Panc1 (cell line): Measurements from ENCODE around the gene TMEM39A. TPM values are rescaled to one million over a fixed set of nuclear protein-coding genes. Genes with fewer than 3 reads are reported as not detected.

Experiments
- ATAC-seq: fragments of 200-7000 bp; cut with Tn5 transposase; 2 replicates; pipeline ENCODE4 v1.9.1; 2020; ENCODE audit warnings: mild to moderate bottlenecking, moderate library complexity
- BruUV-seq: library from RNA; stranded (reverse); fragments of 400-500 nt; replicated peaks from 2 replicates; lab custom pipeline; 2021; lab: Mats Ljungman, UMichigan
- CTCF ChIA-PET: fragments of 300-600 bp; sonication (Branson Sonifier 250); formaldehyde crosslinking; loops from one replicate; lab custom pipeline; 2022; ENCODE audit warnings: antibody characterized with exemption; lab: Charles Lee
- POLR2A ChIA-PET: fragments of 300-600 bp; sonication (Branson Sonifier 250); formaldehyde crosslinking; loops from one replicate; lab custom pipeline; 2022; ENCODE audit warnings: antibody characterized with exemption; lab: Charles Lee
- DNase-seq: peaks from one replicate; pipeline ENCODE4 v3.0.0-alpha.2; 2010; ENCODE audit warnings: low read depth, low spot score
- H3K27ac ChIP-seq: 2 replicates; pipeline ENCODE4 v1.5.1; 2011; ENCODE audit warnings: mild to moderate bottlenecking, low read length, inconsistent platforms
- H3K27me3 ChIP-seq: fragments of 200-500 bp; sonication (Bioruptor generic); 2 replicates; pipeline ENCODE4 v1.6.0; 2014; ENCODE audit warnings: low read length, inconsistent platforms; ENCODE audit not compliant: control insufficient read depth, insufficient read depth
- H3K36me3 ChIP-seq: fragments of 200-500 bp; sonication (Bioruptor generic); 2 replicates; pipeline ENCODE4 v1.5.1; 2014; ENCODE audit warnings: inconsistent platforms, mild to moderate bottlenecking, low read length, moderate library complexity; ENCODE audit not compliant: control insufficient read depth, insufficient read depth
- H3K4me1 ChIP-seq: 2 replicates; pipeline ENCODE4 v1.5.1; 2011; ENCODE audit warnings: inconsistent platforms, mild to moderate bottlenecking, low read length, moderate library complexity; ENCODE audit not compliant: control insufficient read depth, insufficient read depth
- H3K4me3 ChIP-seq, 2 experiments: 2 replicates each; pipeline ENCODE4 v1.5.1; 2011 to 2012; ENCODE audit warnings: low read depth in 2 of 2, low read length in 2 of 2, mild to moderate bottlenecking in 2 of 2, inconsistent platforms in 1 of 2, moderate library complexity in 1 of 2
- H3K9me3 ChIP-seq: fragments of 200-500 bp; sonication (Bioruptor generic); 2 replicates; pipeline ENCODE4 v1.5.1; 2014; ENCODE audit warnings: low read depth, mild to moderate bottlenecking, inconsistent platforms, low read length, moderate library complexity; ENCODE audit not compliant: control insufficient read depth, insufficient read depth
- POLR2AphosphoS5 ChIP-seq: IDR thresholded peaks from 2 replicates; pipeline ENCODE4 v1.6.1; 2012; ENCODE audit warnings: mild to moderate bottlenecking, low read depth, low read length, moderate library complexity
- SIN3A ChIP-seq: IDR thresholded peaks from 2 replicates; pipeline ENCODE4 v1.6.1; 2012; ENCODE audit warnings: low read depth, mild to moderate bottlenecking, low read length, moderate library complexity, borderline replicate concordance; ENCODE audit not compliant: insufficient read depth
- TCF7L2 ChIP-seq: IDR thresholded peaks from 2 replicates; pipeline ENCODE4 v1.6.1; 2011; ENCODE audit warnings: mild to moderate bottlenecking, low read depth, low read length, inconsistent platforms
- in situ Hi-C: cut with HindIII; loops from 2 replicates; pipeline ENCODE4 v1.10.0; 2016; ENCODE audit warnings: low sequenced_read_pairs, low pct_unique_long_range_greater_than_20kb
- intact Hi-C: fragments of 100-400 bp; cut with micrococcal nuclease; formaldehyde crosslinking; loops from one replicate; pipeline ENCODE4 v1.10.0; 2022; ENCODE audit not compliant: unreplicated experiment
- total RNA-seq: library from RNA; stranded (reverse); gene quantifications from one replicate; pipeline ENCODE4 v1.2.1, GENCODE V29; 2021; ENCODE audit not compliant: unreplicated experiment
- TF ChIP-seq, protein P1 (sequence below): fragments of 450-650 bp; IDR thresholded peaks from 2 replicates; pipeline ENCODE4 v1.5.1; 2017; ENCODE audit warnings: mild to moderate bottlenecking
- TF ChIP-seq, protein P2 (sequence below), 2 experiments: IDR thresholded peaks; 2 replicates each; pipeline ENCODE4 v1.6.1; 2011 to 2012; ENCODE audit warnings: low read depth in 2 of 2, control low read depth in 1 of 2, low read length in 1 of 2, mild to moderate bottlenecking in 1 of 2, moderate library complexity in 1 of 2; ENCODE audit not compliant: insufficient read depth in 1 of 2

Gene TMEM39A
- total RNA-seq, 1 experiment from 2014 or later = 47.8 TPM

DNA sequence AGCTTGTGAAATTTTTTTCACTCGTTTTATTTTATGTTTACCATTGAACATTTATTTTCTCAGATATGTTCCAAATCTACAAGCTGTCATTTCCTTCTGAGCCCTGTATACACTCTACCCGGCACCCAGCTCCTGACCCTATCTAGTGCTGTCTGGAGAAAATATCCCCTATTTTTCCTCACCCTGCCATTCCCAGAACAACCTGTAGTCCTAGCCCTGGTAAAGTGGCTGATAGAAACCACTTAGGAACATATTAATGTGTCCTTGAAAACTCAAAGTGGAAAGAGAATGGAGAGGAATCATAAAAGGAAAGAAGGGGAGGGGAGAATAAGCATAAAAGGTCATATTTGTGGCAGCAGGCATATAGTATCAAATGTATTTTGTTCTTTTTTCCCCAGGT lies 26.7 kb upstream of the TMEM39A start:
- CTCF ChIA-PET = no interaction called here
- POLR2A ChIA-PET = interaction anchor here (0.7 kb wide), 1 partner anchor 8 kb away, joined by 9 read pairs; no protein-coding TSS in a partner anchor
- Histone ChIP-seq H3K27ac (no peak overlapping the region), H3K27me3 (no peaks in the 10 kb centered on the region), H3K4me3 (no peak overlapping the region), H3K9me3 (no peaks in the 10 kb centered on the region), H3K4me1 (no peaks in the 10 kb centered on the region), H3K36me3 (no peaks in the 10 kb centered on the region; the same call in 1 of the 2 replicates)
- ATAC-seq (0 out of 2 replicates have a peak, but pooled peaks have one; percentile 56), DNase-seq (no peak)
- TF ChIP-seq, protein P1, sequence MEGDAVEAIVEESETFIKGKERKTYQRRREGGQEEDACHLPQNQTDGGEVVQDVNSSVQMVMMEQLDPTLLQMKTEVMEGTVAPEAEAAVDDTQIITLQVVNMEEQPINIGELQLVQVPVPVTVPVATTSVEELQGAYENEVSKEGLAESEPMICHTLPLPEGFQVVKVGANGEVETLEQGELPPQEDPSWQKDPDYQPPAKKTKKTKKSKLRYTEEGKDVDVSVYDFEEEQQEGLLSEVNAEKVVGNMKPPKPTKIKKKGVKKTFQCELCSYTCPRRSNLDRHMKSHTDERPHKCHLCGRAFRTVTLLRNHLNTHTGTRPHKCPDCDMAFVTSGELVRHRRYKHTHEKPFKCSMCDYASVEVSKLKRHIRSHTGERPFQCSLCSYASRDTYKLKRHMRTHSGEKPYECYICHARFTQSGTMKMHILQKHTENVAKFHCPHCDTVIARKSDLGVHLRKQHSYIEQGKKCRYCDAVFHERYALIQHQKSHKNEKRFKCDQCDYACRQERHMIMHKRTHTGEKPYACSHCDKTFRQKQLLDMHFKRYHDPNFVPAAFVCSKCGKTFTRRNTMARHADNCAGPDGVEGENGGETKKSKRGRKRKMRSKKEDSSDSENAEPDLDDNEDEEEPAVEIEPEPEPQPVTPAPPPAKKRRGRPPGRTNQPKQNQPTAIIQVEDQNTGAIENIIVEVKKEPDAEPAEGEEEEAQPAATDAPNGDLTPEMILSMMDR = 0 out of 2 replicates have a peak, but pooled peaks have one; percentile 8
- TF ChIP-seq, protein P2, sequence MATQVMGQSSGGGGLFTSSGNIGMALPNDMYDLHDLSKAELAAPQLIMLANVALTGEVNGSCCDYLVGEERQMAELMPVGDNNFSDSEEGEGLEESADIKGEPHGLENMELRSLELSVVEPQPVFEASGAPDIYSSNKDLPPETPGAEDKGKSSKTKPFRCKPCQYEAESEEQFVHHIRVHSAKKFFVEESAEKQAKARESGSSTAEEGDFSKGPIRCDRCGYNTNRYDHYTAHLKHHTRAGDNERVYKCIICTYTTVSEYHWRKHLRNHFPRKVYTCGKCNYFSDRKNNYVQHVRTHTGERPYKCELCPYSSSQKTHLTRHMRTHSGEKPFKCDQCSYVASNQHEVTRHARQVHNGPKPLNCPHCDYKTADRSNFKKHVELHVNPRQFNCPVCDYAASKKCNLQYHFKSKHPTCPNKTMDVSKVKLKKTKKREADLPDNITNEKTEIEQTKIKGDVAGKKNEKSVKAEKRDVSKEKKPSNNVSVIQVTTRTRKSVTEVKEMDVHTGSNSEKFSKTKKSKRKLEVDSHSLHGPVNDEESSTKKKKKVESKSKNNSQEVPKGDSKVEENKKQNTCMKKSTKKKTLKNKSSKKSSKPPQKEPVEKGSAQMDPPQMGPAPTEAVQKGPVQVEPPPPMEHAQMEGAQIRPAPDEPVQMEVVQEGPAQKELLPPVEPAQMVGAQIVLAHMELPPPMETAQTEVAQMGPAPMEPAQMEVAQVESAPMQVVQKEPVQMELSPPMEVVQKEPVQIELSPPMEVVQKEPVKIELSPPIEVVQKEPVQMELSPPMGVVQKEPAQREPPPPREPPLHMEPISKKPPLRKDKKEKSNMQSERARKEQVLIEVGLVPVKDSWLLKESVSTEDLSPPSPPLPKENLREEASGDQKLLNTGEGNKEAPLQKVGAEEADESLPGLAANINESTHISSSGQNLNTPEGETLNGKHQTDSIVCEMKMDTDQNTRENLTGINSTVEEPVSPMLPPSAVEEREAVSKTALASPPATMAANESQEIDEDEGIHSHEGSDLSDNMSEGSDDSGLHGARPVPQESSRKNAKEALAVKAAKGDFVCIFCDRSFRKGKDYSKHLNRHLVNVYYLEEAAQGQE (IDR thresholded peaks at IDR 0.05; ENCODE audit: insufficient read depth in 1 of 2, low read depth in 2 of 2, low read length in 1 of 2) = no peak
- TF ChIP-seq POLR2AphosphoS5 (no peak), SIN3A (no peak)
- BruUV-seq = no TSS peak
- intact Hi-C loops (loop anchor here (10.0 kb wide), 1 partner anchor 195 kb away; no protein-coding TSS in a partner anchor), in situ Hi-C loops (no loop called here)

DNA sequence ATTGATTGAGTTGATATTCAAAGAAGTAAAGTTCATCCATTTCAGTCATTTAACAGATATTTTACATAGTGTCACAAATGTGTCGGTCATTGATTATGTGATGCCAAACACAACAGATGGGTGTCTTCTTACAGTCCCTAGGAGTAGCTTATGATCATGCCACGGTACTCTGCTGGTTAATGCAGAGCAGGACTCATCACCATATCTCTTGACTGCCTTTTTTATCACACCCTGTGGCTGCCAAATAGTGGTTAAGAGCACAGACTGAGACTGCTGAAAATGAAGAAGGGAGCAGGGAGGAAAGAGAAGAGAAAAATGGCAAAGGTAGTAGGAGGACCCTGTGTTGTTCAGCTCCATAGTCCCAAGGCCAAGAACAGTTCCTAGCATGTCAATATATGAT lies 22.1 kb upstream of the TMEM39A start:
- Histone ChIP-seq H3K9me3 (no peaks in the 10 kb centered on the region), H3K4me1 (no peaks in the 10 kb centered on the region), H3K27ac (no peak overlapping the region), H3K36me3 (peaks cover 3% of the 10 kb centered on the region; the same call in 1 of the 2 replicates), H3K4me3 (no peak overlapping the region), H3K27me3 (no peaks in the 10 kb centered on the region)
- ChIA-PET POLR2A (no interaction called here), CTCF (no interaction called here)
- DNase-seq = no peak
- intact Hi-C loops (no loop called here), in situ Hi-C loops (no loop called here)
- no TSS peak for BruUV-seq
- no peak for TF ChIP-seq SIN3A
- TF ChIP-seq TCF7L2 = no peak
- TF ChIP-seq, protein P2 (IDR thresholded peaks at IDR 0.05; ENCODE audit: insufficient read depth in 1 of 2, low read depth in 2 of 2, low read length in 1 of 2) = no peak
- TF ChIP-seq POLR2AphosphoS5 = no peak
- TF ChIP-seq, protein P1 = no peak
- no peak for ATAC-seq
